Omental fat pad (tissue), 4 donors: Measurements from ENCODE around the gene STRN3. TPM values are rescaled to one million over a fixed set of nuclear protein-coding genes. Genes with fewer than 3 reads are reported as not detected.

Experiments
- ATAC-seq: fragments of 150-250 bp; one replicate; pipeline ENCODE4 v1.9.1; 2016; ENCODE audit warnings: mild to moderate bottlenecking, moderate library complexity; ENCODE audit not compliant: low FRiP score
- DNase-seq: peaks from one replicate; pipeline ENCODE4 v3.0.0-alpha.2; 2019; ENCODE audit warnings: low spot score
- total RNA-seq, 4 donors: library from RNA; depleted of rRNA; stranded (reverse); fragments of >200 nt; gene quantifications; one replicate each; pipeline ENCODE4 v1.1.0, GENCODE V29; 2016
- TF ChIP-seq, protein P1 (sequence below), 3 donors: fragments of 450-650 bp; IDR thresholded peaks; one replicate each; pipeline ENCODE4 v1.5.1; 2016 to 2017; ENCODE audit warnings: antibody characterized with exemption in 3 of 3, mild to moderate bottlenecking in 3 of 3, moderate library complexity in 2 of 3

STRN3 gene
- total RNA-seq, 4 donors from 2014 or later, result 35.6 to 56.7 (median 43.8) TPM

DNA sequence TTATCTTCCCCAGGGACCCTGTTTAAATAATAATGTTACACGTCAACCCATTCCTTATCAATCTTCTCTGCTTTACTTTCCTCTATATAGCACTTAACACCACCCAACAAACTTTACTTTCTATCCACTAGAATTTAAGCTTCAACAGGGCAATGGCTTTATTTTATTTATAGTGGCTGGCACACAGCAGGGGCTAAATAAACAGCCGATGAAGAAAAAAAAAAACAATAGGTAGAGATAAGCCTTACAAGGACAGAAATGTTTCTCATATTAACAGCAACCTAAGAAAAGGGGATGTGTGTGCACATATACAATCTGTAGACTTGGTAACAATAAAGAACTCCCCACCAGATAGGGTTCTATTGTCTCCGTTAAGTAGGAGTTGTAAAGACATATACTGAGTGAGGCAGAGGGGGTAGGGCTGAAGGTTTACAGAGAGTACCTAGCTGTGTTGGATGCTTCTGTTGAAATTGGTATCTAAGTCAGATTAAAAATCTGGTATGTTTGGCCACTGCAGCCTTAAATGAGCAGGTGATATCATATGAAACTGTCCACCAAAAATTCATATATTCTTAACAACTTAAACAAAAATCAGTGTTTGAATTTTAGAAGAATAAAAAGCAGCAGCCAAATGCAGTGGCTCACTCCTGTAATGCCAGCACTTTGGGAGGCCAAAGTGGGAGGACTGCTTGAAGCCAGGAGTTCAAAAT lies 25.4 kb downstream of the STRN3 start:
- ATAC-seq (no peak), DNase-seq (no peak)
- TF ChIP-seq, protein P1, sequence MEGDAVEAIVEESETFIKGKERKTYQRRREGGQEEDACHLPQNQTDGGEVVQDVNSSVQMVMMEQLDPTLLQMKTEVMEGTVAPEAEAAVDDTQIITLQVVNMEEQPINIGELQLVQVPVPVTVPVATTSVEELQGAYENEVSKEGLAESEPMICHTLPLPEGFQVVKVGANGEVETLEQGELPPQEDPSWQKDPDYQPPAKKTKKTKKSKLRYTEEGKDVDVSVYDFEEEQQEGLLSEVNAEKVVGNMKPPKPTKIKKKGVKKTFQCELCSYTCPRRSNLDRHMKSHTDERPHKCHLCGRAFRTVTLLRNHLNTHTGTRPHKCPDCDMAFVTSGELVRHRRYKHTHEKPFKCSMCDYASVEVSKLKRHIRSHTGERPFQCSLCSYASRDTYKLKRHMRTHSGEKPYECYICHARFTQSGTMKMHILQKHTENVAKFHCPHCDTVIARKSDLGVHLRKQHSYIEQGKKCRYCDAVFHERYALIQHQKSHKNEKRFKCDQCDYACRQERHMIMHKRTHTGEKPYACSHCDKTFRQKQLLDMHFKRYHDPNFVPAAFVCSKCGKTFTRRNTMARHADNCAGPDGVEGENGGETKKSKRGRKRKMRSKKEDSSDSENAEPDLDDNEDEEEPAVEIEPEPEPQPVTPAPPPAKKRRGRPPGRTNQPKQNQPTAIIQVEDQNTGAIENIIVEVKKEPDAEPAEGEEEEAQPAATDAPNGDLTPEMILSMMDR (IDR thresholded peaks at IDR 0.05), result no peak

DNA sequence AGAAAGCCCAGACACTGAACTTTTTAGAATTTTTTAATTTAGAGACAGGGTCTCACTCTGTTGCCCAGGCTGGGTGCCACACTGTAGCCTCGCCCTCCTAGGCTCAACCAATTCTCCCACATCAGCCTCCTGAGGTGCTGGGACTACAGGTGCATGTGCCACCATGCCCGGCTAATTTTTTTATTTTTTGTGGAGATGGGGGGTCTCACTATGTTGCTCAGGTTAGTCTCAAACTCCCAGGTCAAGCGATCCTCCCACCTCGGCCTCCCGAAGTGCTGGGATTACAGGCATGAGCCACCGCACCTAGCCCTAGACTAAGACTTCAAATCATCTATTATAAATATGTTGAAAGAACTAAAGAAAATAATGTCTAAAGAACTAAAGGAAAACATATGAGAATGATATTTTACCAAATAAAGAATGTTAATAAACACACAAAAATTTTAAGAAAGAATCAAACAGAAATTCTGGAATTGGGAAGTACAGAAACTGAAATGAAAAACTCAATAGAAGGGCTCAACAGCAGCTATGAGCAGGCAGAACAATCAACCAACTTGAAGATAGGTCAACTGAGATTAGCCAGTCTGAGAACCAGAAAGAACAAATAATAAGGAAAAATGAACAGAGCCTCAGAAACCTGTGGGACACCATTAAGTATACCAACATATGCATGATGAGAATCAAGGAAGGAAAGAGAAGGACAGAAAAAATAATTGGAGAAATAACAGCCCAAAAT lies 27.0 kb downstream of the STRN3 start:
- TF ChIP-seq, protein P1 (IDR thresholded peaks at IDR 0.05), result no peak
- ATAC-seq (no peak), DNase-seq (no peak)

DNA sequence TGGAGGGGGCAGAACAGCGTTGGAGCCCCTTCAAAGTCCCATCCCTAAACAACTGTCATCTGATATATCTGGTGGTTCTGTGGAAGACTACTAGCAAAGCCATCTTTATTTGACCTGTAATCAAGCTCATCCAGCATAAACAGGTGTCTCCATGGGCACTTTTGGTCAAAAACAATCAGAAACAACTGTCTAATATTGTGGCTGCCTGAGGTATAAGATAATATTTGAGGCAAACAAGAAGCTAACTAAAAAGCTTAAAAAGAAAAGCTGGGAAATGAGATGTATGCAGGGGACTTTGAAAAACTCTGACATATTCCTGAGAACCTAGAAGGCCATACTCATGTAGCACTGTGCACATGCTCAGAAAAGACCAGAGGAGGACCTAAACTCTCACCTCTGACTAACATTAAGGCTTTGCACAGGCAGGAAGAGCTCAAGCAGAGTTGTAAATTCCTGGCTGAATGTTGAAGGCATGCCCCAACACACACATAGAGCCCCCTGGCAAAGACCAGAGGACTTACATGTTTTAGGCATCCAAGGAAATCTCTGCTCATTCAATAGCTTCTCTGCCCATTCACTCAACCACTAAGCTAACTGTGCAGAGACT lies 28.0 kb downstream of the STRN3 start:
- TF ChIP-seq, protein P1 (IDR thresholded peaks at IDR 0.05), result no peak
- ATAC-seq, result no peak

DNA sequence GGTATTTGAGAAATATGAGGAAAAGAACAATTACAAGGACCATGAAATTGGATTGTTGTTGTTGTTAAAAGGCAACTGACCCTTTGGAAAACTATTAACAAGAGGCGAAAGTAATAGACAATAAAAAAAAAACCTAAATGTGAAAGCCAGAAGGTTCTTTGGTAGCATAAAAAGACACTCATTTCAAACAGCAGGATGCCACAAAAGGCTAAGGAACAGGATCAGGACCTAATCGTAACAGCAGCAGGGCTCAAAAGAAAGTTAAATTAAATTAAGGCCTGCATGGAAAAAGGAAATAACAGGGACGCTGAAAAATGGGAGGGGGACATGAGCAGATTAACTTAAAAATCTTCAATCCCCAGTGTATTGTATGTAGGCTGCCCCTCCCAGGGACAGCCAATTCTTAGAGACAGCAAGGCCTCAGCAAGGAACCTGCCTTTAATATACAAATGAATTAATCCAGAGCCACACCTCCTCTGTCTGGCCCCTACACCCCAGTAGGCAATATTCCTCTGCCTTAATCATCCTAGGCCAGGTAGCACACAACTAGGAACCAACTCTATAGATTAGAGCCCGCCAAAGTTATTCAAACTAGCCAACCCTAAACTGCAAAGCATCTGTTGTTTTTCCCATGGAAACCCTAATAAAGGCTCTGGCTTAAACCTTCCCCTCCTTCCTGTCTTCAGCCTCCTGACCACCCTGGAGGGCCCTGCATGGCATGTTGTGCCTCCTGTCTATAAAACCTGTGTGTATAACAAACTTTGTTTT lies 29.1 kb downstream of the STRN3 start:
- ATAC-seq (no peak), DNase-seq (no peak)
- TF ChIP-seq, protein P1 (IDR thresholded peaks at IDR 0.05), result no peak

More for the DNA sequence above, 28.0 kb downstream of the STRN3 start:
- DNase-seq, result no peak

DNA sequence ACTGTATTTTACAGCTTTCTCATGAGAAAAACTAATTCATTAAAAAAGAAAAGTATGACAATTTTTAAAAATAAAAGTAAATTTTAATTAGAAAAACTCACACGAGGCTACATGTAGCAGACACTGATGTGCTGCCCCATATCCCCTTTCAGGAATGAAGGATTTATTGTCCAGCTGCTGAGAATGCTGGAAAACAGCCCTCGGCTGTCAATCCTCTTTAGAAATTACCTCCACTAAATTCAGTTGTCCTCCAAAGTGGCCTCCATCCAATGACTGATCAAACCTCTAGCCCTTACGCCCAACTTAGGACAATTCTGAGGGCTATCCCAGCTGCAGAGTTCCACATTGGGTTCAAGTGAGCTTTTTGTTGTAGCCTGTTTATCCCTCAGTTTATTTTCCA lies 30.5 kb downstream of the STRN3 start:
- TF ChIP-seq, protein P1 (IDR thresholded peaks at IDR 0.05), result no peak
- DNase-seq, result no peak
- no peak for ATAC-seq

DNA sequence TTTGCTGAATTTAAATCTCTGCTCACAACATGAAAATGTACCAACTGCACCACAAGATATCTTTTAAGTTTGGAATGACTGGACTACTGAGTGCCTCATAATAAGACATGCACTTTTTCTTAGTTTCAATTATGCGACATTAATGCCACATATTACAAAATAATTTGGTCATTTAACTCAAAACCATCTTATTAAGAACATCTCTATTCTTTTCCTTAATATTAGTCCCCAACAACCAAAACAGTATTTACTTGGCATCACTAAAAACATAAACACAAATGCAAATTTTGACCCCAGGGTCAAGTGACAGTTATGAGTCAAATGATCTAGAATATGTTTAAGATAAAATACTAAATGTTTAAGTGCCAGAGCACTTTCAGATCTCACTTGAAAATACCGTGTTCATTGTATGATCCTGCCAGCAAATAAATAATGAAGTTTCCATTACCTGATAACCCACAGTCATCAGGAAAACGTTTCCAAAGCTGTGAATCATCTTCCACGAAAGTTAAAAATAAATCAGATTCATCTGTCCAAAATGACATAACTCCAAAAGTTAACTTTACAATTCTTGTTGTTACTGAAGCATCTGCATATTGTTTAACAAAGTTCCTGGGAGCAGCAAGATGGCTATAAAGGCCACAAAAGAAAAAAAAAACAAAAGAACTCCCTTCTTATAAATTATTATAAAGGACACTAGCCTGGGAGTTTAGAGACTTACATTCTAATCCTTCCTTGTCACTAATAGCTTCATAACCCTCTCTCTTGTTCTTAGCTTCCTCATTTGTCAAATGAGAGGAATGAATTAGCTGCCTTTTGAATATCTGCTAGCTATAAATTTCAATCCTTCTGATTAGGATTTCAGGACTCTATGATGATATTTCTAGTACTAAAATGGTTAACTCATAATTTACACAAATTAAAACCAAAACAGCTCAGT lies 31.2 kb downstream of the STRN3 start:
- TF ChIP-seq, protein P1 (IDR thresholded peaks at IDR 0.05), result no peak
- peak; percentile 74 for ATAC-seq
- DNase-seq, result no peak
